Neuron (in vitro differentiated cells): ENCODE data around the gene SEPTIN12.

ENCODE experiments used
- H2AFZ ChIP-seq: one replicate; pipeline ENCODE4 v1.6.1; 2013; ENCODE audit warnings: low read depth, mild to moderate bottlenecking, inconsistent platforms, low read length, moderate library complexity
- H3K27me3 ChIP-seq: one replicate; pipeline ENCODE4 v1.6.1; 2013; ENCODE audit warnings: low read length; ENCODE audit not compliant: insufficient read depth
- H3K36me3 ChIP-seq: one replicate; pipeline ENCODE4 v1.6.1; 2013; ENCODE audit warnings: low read length; ENCODE audit not compliant: insufficient read depth
- H3K4me1 ChIP-seq: one replicate; pipeline ENCODE4 v1.6.1; 2013; ENCODE audit warnings: low read length; ENCODE audit not compliant: insufficient read depth
- H3K4me3 ChIP-seq: 2 replicates; pipeline ENCODE4 v1.5.1; 2013; ENCODE audit warnings: mild to moderate bottlenecking, low read length, moderate library complexity
- H3K9me3 ChIP-seq: one replicate; pipeline ENCODE4 v1.6.1; 2013; ENCODE audit warnings: low read length

Gene SEPTIN12

GRCh38 chr16:4734730-4735535 is 53.2 kb downstream of the SEPTIN12 start:
- Histone ChIP-seq H2AFZ (peak overlapping the region; percentile 69), H3K36me3 (no peaks in the 10 kb centered on the region)

DNA sequence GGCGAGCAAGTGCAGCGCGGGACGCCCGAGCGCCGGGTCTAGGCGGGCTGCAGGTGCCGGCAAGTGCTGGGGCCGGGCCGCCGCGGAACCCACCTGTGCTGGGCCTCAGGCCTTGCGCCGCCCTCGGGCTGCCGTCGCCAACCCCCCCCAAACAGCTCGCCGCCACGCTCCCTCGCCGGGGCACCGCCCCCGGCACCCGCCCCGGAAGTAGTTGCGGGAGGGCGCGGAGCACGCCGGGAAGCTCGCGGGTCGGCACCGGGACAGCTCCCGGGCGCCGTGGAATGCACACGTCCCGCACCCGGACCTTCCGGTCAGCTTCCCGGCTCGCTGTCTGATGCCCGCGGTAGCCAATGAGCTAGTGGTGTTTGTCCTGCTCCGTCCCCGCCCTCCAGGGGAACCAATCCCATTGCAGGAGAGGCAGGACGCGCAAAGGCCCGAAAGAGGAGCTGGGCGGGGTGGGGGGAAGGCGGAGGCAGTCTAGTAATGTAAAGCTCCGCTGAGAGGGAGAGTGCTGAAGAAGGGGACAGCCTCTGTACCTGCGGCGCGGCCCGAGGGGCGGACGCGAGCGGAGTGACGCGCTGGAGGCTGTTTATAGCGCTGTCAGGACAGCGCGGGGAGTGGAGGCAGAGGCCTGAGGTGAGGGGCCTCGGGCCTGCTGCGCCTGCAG is 53.9 kb downstream of the SEPTIN12 start, which contains the start of the genes ANKS3 and DNAAF8:
ANKS3 (minus strand) TSS at position 209 of the 667 bp plus-strand sequence. CDS start 4,122 bp downstream, outside the sequence.
DNAAF8 (plus strand) TSS at position 475 of the 667 bp plus-strand sequence. CDS start 1,978 bp downstream, outside the sequence.
- H3K27me3 ChIP-seq = no peaks in the 10 kb centered on the region
- H3K36me3 ChIP-seq = peaks cover 6% of the 10 kb centered on the region

More at GRCh38 chr16:4734730-4735535, 53.2 kb downstream of the SEPTIN12 start:
- Histone ChIP-seq H3K27me3 (no peaks in the 10 kb centered on the region), H3K4me1 (peaks cover 8% of the 10 kb centered on the region), H3K4me3 (peak overlapping the region; percentile 93), H3K9me3 (no peaks in the 10 kb centered on the region)

GRCh38 chr16:4733747-4734062 is 54.4 kb downstream of the SEPTIN12 start:
- Histone ChIP-seq H3K4me3 (peak overlapping the region; percentile 93), H3K4me1 (peaks cover 8% of the 10 kb centered on the region), H3K27me3 (no peaks in the 10 kb centered on the region), H2AFZ (peak overlapping the region; percentile 69), H3K9me3 (no peaks in the 10 kb centered on the region), H3K36me3 (peaks cover 10% of the 10 kb centered on the region)

More for the DNA sequence above, 53.9 kb downstream of the SEPTIN12 start, which contains the start of the genes ANKS3 and DNAAF8:
- H3K4me1 ChIP-seq = peaks cover 8% of the 10 kb centered on the region
- H3K9me3 ChIP-seq = no peaks in the 10 kb centered on the region
- peak within 1 kb of the TSS; percentile 69 for H2AFZ ChIP-seq
- H3K4me3 ChIP-seq = peak within 1 kb of the TSS; percentile 93

DNA sequence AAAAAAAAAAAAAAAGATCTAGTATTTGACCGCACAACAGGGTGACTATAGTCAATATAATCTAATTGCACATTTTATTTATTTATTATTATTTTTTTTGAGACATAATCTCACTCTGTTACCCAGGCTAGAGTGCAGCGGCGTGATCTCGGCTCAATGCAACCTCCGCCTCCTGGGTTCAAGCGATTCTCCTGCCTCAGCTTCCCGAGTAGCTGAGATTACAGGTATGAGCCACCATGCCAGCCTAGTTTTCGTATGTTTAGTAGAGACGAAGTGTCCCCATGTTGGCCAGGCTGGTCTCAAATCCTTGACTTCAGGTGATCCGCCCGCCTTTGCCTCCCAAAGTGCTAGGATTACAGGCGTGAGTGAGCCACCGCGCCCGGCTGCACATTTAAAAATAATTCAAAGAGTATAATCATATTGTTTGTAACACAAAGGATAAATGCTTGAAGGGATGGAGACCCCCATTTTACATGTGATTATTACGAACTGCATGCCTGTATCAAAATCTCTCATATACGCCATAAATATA is 54.9 kb downstream of the SEPTIN12 start:
- Histone ChIP-seq H3K9me3 (no peaks in the 10 kb centered on the region), H3K36me3 (peaks cover 15% of the 10 kb centered on the region), H2AFZ (peak overlapping the region; percentile 69), H3K4me3 (peak overlapping the region; percentile 93), H3K27me3 (no peaks in the 10 kb centered on the region), H3K4me1 (peaks cover 8% of the 10 kb centered on the region)

DNA sequence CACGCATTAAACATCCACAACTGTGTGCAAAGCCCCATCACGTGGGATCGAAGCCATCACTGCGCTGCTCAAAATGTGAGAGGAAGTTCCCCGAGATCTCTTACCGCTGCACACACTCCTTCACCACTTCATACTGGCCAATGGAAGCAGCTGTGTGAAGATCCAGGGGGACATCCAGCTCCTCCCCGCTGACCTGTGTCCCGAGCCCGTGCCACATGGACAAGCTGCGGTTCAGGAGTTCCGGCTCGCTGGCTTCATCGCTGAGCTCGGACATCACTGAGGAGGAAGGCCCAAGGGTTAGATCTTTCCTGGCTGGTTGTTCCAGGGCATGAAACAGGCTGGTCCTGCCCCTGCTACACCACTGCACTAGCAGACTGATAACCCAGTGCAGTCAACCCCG is 58.3 kb downstream of the SEPTIN12 start:
- H3K4me1 ChIP-seq = peaks cover 3% of the 10 kb centered on the region
- H3K9me3 ChIP-seq = no peaks in the 10 kb centered on the region
- peaks cover 35% of the 10 kb centered on the region for H3K36me3 ChIP-seq
- no peaks in the 10 kb centered on the region for H3K27me3 ChIP-seq
- no peak overlapping the region for H2AFZ ChIP-seq
- no peak overlapping the region for H3K4me3 ChIP-seq

DNA sequence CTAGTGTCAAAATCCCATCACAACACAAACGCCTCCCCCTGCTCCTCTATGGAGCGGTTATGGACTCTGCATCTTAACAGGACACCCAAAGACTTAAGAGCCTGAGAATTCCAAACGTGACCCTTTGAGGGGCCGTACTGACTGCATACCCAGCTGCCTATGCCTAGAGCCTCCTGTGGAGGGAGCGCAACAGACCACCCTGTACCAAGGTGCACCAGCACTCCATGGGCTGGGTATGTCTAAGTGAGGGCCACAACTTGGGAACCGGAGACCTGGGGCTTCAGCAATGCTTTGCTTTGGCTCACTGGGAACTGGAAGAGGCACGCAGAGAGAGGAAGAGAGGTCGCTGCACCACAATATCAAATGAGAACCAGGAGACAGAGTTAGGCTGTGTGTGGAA is 59.5 kb downstream of the SEPTIN12 start:
- Histone ChIP-seq H2AFZ (no peak overlapping the region), H3K4me3 (no peak overlapping the region), H3K27me3 (no peaks in the 10 kb centered on the region), H3K36me3 (peaks cover 40% of the 10 kb centered on the region), H3K4me1 (peaks cover 3% of the 10 kb centered on the region), H3K9me3 (no peaks in the 10 kb centered on the region)
